Amniotic stem cell (primary cell): ENCODE measurements around the gene GARIN1A.
"Not testable (repeated sequence)": the region's sequence is repeated elsewhere in the genome, so short reads cannot be mapped to it uniquely, and the experiment has no call there.

ENCODE experiments used
- DNase-seq: peaks from one replicate; lab custom pipeline; 2025; lab: John Stamatoyannopoulos, UW

The GARIN1A gene

GRCh38 chr7:128683270-128683669 is 11.2 kb downstream of the GARIN1A start:
- not testable (repeated sequence) for DNase-seq

- not testable (repeated sequence) for DNase-seq
These were observed 11.6 kb downstream of the GARIN1A start for GRCh38 chr7:128683738-128684137.

GRCh38 chr7:128687131-128687530 is 15.0 kb downstream of the GARIN1A start:
- DNase-seq = no peak

- DNase-seq = no peak
These were observed 16.4 kb downstream of the GARIN1A start for GRCh38 chr7:128688492-128688891.

GRCh38 chr7:128689161-128689935 is 17.3 kb downstream of the GARIN1A start:
- DNase-seq = not testable (repeated sequence)

GRCh38 chr7:128691227-128691626 is 19.1 kb downstream of the GARIN1A start:
- no peak for DNase-seq

GRCh38 chr7:128692623-128693270 is 20.7 kb downstream of the GARIN1A start:
- no peak for DNase-seq

- DNase-seq = no peak
These were observed 21.4 kb downstream of the GARIN1A start for GRCh38 chr7:128693373-128694015.

GRCh38 chr7:128694738-128695137 is 22.6 kb downstream of the GARIN1A start:
- DNase-seq = no peak

- peak; percentile 5 for DNase-seq
These were observed 25.3 kb downstream of the GARIN1A start for GRCh38 chr7:128697302-128697905.

- no peak for DNase-seq
These were observed 27.2 kb downstream of the GARIN1A start for GRCh38 chr7:128699196-128699712.

- no peak for DNase-seq
These were observed 27.8 kb downstream of the GARIN1A start for GRCh38 chr7:128699895-128700294.

- no peak for DNase-seq
These were observed 29.1 kb downstream of the GARIN1A start for GRCh38 chr7:128701062-128701785.

GRCh38 chr7:128703609-128704241 is 31.6 kb downstream of the GARIN1A start:
- peak; percentile 1 for DNase-seq

GRCh38 chr7:128705891-128706333 is 33.8 kb downstream of the GARIN1A start:
- peak; percentile 4 for DNase-seq

GRCh38 chr7:128707752-128708151 is 35.7 kb downstream of the GARIN1A start:
- no peak for DNase-seq

- no peak for DNase-seq
These were observed 36.1 kb downstream of the GARIN1A start for GRCh38 chr7:128708235-128708634.

- no peak for DNase-seq
These were observed 36.7 kb downstream of the GARIN1A start for GRCh38 chr7:128708824-128709223.

- no peak for DNase-seq
These were observed 38.4 kb downstream of the GARIN1A start for GRCh38 chr7:128710481-128710880.

- no peak for DNase-seq
These were observed 41.7 kb downstream of the GARIN1A start for GRCh38 chr7:128713794-128714193.
